ENCODE data around the gene FLT3.

FLT3 gene

GRCh38 chr13:27975564-27976361 is 124.6 kb downstream of the FLT3 start:
- H3K4me3 ChIP-seq (ENCODE audit: control insufficient read depth, low read depth, low read length) = no peak overlapping the region
- no peak for DNase-seq (ENCODE audit: low read depth)
- TF ChIP-seq, protein P1, sequence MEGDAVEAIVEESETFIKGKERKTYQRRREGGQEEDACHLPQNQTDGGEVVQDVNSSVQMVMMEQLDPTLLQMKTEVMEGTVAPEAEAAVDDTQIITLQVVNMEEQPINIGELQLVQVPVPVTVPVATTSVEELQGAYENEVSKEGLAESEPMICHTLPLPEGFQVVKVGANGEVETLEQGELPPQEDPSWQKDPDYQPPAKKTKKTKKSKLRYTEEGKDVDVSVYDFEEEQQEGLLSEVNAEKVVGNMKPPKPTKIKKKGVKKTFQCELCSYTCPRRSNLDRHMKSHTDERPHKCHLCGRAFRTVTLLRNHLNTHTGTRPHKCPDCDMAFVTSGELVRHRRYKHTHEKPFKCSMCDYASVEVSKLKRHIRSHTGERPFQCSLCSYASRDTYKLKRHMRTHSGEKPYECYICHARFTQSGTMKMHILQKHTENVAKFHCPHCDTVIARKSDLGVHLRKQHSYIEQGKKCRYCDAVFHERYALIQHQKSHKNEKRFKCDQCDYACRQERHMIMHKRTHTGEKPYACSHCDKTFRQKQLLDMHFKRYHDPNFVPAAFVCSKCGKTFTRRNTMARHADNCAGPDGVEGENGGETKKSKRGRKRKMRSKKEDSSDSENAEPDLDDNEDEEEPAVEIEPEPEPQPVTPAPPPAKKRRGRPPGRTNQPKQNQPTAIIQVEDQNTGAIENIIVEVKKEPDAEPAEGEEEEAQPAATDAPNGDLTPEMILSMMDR (conservative IDR thresholded peaks at IDR 0.05; ENCODE audit: control insufficient read depth, insufficient read depth, low read depth, low read length) = no peak

GRCh38 chr13:27973961-27974662 is 126.3 kb downstream of the FLT3 start:
- DNase-seq (ENCODE audit: low read depth) = no peak
- no peak overlapping the region for H3K4me3 ChIP-seq (ENCODE audit: control insufficient read depth, low read depth, low read length)
- TF ChIP-seq, protein P1 (conservative IDR thresholded peaks at IDR 0.05; ENCODE audit: control insufficient read depth, insufficient read depth, low read depth, low read length) = no peak

- DNase-seq (ENCODE audit: low read depth) = no peak
- TF ChIP-seq, protein P1 (conservative IDR thresholded peaks at IDR 0.05; ENCODE audit: control insufficient read depth, insufficient read depth, low read depth, low read length) = no peak
- no peak overlapping the region for H3K4me3 ChIP-seq (ENCODE audit: control insufficient read depth, low read depth, low read length)
These were observed 127.1 kb downstream of the FLT3 start for GRCh38 chr13:27973291-27973690.

- DNase-seq (ENCODE audit: low read depth) = no peak
- TF ChIP-seq, protein P1 (conservative IDR thresholded peaks at IDR 0.05; ENCODE audit: control insufficient read depth, insufficient read depth, low read depth, low read length) = no peak
These were observed 127.9 kb downstream of the FLT3 start for GRCh38 chr13:27972478-27972820.

GRCh38 chr13:27971776-27972477 is 128.4 kb downstream of the FLT3 start:
- no peak overlapping the region for H3K4me3 ChIP-seq (ENCODE audit: control insufficient read depth, low read depth, low read length)
- DNase-seq (ENCODE audit: low read depth) = no peak
- TF ChIP-seq, protein P1 (conservative IDR thresholded peaks at IDR 0.05; ENCODE audit: control insufficient read depth, insufficient read depth, low read depth, low read length) = no peak

More at GRCh38 chr13:27972478-27972820, 127.9 kb downstream of the FLT3 start:
- no peak overlapping the region for H3K4me3 ChIP-seq (ENCODE audit: control insufficient read depth, low read depth, low read length)

DNA sequence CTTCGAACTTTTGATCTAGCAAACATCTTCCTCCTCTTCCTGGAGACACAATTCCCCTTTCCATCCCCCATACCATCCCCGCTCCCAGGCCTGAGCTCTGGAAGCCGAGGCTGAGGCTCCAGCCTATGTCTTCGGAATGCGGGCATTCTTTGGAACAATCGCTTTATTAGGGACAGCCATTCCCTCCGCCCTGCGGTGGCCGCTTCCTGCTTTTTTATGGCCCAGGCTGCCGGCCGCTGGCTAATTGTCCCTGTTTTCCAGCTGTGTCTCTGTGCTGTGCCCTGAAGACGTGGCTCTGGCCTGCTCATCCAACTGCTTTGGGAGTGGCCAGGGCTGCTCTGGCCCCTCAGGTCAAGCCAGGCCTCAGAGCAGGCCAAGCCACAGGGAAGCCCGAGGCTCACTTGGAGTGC is 129.1 kb downstream of the FLT3 start:
- TF ChIP-seq, protein P1 (conservative IDR thresholded peaks at IDR 0.05; ENCODE audit: control insufficient read depth, insufficient read depth, low read depth, low read length) = no peak
- DNase-seq (ENCODE audit: low read depth) = no peak

More for the DNA sequence above, 129.1 kb downstream of the FLT3 start:
- H3K4me3 ChIP-seq (ENCODE audit: control insufficient read depth, low read depth, low read length) = no peak overlapping the region
